Amniotic epithelial cell (primary cell): ENCODE measurements around the gene SIPA1L3.
"Not testable (repeated sequence)": the region's sequence is repeated elsewhere in the genome, so short reads cannot be mapped to it uniquely, and the experiment has no call there.

ENCODE experiments used
- DNase-seq: peaks from one replicate; pipeline ENCODE4 v3.0.0-alpha.2; 2010; ENCODE audit warnings: low read depth

SIPA1L3 gene

GRCh38 chr19:38044267-38045111 is 137.5 kb downstream of the SIPA1L3 start:
- DNase-seq: no peak

DNA sequence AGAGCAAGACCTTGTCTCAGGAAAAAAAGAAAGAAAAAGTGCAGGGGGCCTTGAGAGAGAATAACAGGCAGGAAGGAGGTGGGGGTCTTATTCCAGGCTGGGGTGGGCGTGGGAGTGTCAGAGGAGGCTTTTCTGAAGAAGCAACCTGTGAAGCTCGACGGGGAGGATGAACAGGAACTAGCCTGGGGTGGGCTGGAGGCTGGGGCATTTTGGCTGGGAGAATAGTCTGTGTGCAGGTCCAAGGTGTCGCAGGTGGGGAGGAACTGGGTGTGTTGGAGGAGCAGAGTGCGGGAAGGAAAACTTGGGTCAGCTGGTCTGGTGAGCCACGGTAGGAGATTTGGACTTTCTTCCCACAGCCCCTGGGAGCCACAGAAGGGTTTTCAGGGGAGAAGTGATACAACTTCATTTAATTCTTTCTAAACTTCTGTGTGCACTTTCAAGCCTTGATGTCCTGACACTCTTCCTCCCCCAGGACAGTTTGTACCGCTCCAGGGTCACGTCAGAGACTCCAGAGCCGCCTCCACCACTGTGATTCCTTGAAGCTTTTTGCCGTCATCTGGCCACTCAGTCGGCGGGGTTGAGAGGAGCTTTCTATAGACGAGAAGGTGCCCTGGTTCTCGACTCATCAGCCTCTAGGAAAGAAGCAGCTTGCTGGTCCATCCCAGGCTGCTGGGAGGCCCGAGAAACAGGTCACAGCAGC is 138.7 kb downstream of the SIPA1L3 start:
- DNase-seq: no peak

GRCh38 chr19:38046254-38047048 is 139.4 kb downstream of the SIPA1L3 start:
- DNase-seq: no peak

GRCh38 chr19:38047049-38047438 is 140.0 kb downstream of the SIPA1L3 start:
- DNase-seq: peak; percentile 33

DNA sequence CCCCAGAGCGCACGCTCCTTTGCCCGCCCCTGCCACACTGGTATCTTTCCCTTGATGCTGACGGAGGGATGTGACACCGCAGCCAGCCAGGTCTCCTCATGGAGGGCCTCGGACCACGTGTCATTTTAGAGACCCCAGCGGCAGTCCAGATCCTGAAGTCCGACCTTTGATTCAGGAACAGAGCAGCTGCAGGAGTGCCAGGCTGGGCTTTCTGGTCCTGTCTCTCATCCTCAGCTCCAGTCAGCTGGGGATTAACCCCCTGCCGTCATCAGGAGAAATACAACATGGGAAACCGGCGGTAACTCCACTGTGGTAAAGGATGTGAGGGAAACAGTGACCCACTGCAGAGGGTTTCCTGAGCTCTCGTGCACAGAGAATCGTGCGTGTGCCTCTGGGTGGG is 140.6 kb downstream of the SIPA1L3 start:
- DNase-seq: no peak

GRCh38 chr19:38049105-38049649 is 142.2 kb downstream of the SIPA1L3 start:
- DNase-seq: peak; percentile 62

DNA sequence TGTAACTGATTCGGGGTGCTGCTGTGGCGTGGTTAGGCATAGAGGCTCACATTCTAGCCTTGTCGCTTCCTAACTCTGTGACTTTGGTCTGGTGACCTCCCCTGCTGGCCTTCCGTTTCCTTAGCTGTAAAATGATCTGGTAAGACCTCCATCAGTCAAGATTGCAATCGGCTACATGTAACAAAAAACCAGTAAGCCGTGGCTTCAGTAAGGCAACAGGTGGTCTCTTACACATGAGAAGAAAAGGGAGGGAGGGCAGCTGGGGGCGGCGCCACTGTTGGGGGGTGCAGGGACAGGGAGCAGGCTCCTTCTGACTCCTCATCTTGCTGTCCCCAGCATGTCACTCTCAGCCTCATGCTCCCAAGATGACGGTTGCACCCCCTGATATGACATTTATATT is 148.0 kb downstream of the SIPA1L3 start:
- DNase-seq: no peak

DNA sequence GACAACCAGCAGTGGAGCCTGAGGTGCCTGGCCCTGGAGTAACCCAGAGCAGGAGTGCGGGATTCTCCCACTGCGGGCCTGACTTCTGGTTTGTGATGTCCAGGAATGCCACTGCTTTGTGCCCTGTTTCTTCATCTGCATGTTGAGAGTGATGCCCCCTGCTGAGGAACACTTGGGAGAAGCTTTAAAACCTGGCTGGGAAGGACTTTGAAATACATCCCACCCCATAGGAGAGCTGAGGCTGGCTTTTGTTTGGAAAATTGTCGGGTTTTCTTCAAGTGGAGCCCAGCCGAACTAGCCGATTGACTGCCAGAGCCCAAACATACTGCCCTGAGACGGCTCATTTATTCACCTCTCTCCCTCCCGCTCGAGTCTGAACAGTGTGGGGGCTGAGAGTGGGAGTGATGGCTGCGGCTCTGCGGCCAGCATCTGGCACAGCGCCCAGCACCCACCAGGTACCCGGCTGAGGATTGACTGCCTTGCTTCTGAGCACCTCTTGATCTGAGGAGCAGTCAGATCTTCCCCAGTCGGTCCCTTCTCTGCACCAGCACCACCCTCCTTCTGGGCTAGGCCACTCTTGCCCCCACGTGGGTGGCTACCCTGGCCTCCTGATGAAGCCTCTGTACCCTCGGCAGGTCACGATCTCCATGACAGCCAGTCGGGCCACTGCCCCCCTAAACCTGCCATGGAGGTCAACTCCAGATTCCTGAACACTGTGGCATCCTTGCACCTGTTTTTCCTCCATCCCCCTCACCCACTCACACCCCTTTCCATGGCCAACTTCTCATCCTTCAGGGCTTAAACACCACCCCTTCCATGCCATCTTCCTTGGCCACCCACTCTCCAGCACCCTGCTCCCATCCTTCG is 148.9 kb downstream of the SIPA1L3 start:
- DNase-seq: no peak

DNA sequence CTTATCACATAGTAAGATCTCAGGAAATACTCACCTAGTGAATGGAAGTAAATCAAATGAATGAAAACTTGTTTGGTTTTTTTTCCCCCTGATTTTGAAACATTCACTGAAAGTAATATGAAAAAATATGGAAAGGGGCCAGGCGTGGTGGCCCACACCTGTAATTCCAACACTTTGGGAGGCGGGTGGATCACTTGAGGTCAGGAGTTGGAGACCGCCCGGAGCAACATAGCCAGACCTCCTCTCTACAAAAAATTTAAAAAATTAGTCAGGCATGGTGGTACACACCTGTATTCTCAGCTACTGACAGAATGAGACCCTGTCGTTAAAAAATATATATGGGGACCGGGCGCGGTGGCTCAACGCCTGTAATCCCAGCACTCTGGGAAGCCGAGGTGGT is 149.6 kb downstream of the SIPA1L3 start:
- no peak for DNase-seq

DNA sequence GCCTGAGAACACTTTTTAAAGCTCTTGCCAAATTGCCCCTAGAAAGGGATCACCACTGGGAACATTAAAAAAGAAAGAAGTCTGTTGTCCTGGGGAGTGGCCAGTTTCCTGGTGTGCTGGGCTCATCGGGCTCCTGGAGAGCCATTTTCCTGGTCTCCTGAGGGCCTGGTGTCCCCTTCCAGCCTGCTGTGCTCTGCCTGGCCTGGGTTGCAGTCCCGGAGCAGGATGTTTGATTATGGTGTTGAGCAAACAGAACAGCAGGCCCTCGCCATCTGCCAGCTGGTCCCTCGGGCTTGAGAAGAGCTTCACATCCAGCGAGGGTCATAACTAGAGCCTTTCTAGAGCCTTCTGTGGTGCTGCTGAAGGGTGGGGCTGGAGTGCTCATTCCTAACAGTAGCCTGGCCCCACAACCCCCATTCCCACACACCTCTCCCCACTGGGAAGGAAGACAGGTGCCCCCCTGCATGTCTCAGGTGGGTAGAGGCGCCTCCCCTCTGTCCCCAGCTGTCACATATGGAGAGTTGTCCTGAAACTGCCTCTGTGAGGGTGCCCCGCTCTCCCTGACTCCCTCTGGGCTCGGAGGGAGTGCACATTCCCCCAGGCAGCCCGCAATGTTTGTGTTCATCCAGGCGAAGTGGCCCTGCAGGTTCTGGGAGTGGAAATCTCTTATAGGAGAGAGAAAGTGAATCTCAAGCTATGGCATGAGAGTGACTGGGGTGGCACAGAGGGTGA is 151.1 kb downstream of the SIPA1L3 start:
- DNase-seq: no peak

GRCh38 chr19:38059897-38060296 is 152.9 kb downstream of the SIPA1L3 start:
- DNase-seq: no peak

GRCh38 chr19:38060331-38060730 is 153.3 kb downstream of the SIPA1L3 start:
- no peak for DNase-seq

- DNase-seq: peak; percentile 69
These were observed 154.3 kb downstream of the SIPA1L3 start for GRCh38 chr19:38061294-38061693.

- no peak for DNase-seq
These were observed 156.2 kb downstream of the SIPA1L3 start for GRCh38 chr19:38062959-38063761.

- no peak for DNase-seq
These were observed 156.9 kb downstream of the SIPA1L3 start for GRCh38 chr19:38063928-38064327.

GRCh38 chr19:38064661-38065425 is 157.8 kb downstream of the SIPA1L3 start:
- no peak for DNase-seq

- not testable (repeated sequence) for DNase-seq
These were observed 158.8 kb downstream of the SIPA1L3 start for GRCh38 chr19:38065775-38066174.

DNA sequence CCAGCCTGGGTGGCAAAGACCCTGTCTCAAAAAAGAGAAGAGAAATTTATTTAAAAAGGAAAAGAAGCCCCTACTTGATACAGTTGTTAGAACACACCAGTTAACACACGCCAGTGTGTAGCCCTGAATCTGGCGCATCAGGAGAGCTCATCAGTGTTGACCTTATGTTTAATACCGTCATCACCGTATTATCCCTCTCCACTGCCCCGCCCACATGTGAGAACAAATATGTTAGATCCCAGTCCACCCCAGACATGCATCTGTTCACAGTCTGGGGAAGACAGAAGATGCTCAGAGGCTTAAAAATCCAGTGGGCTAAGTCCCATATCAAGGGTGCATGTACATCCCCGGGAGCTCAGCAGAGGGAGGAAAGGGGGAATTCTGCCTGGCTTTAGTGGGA is 161.8 kb downstream of the SIPA1L3 start:
- no peak for DNase-seq

GRCh38 chr19:38070573-38070972 is 163.6 kb downstream of the SIPA1L3 start:
- DNase-seq: peak; percentile 65
